ENCODE measurements around the gene GNAO1. TPM values are rescaled to one million over a fixed set of nuclear protein-coding genes. Genes with fewer than 3 reads are reported as not detected.

Gene GNAO1
- total RNA-seq, 1 donor from 2014 or later, result 15.4 TPM

DNA sequence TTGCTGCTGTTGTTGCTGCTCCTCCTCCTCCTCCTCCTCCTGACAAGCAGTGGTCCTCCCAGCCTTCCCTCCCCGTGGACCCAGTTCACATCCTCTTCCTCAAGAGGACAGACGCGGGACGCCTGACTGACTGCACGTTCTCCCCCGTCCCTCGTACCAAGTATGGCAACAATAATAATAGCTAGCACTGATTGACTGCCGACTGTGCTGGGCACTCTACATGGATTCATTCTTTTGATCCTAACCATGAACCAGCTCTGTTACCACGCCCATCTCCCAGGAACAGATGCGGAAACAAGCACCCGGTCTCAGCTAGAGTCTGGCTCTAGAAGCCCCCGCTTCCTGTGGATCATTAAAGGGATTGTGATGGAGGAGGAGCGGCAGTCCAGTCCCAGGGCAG is 78.0 kb downstream of the GNAO1 start:
- intact Hi-C loops (cut with micrococcal nuclease), result no loop called here
- H3K27me3 ChIP-seq (ENCODE audit: low read depth), result no peaks in the 10 kb centered on the region

GRCh38 chr16:56269811-56270684 is 78.8 kb downstream of the GNAO1 start:
- peak overlapping the region; percentile 76 for H3K27ac ChIP-seq (replicated peaks)
- H3K4me3 ChIP-seq, result no peak overlapping the region
- TF ChIP-seq, protein P1, sequence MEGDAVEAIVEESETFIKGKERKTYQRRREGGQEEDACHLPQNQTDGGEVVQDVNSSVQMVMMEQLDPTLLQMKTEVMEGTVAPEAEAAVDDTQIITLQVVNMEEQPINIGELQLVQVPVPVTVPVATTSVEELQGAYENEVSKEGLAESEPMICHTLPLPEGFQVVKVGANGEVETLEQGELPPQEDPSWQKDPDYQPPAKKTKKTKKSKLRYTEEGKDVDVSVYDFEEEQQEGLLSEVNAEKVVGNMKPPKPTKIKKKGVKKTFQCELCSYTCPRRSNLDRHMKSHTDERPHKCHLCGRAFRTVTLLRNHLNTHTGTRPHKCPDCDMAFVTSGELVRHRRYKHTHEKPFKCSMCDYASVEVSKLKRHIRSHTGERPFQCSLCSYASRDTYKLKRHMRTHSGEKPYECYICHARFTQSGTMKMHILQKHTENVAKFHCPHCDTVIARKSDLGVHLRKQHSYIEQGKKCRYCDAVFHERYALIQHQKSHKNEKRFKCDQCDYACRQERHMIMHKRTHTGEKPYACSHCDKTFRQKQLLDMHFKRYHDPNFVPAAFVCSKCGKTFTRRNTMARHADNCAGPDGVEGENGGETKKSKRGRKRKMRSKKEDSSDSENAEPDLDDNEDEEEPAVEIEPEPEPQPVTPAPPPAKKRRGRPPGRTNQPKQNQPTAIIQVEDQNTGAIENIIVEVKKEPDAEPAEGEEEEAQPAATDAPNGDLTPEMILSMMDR (IDR thresholded peaks at IDR 0.05; ENCODE audit: borderline replicate concordance), result peak; percentile 37
- no peaks in the 10 kb centered on the region for H3K36me3 ChIP-seq
- peaks cover 26% of the 10 kb centered on the region for H3K4me1 ChIP-seq
- no peaks in the 10 kb centered on the region for H3K9me3 ChIP-seq (replicated peaks)
- no peak for DNase-seq
- H3K27me3 ChIP-seq (ENCODE audit: low read depth), result no peaks in the 10 kb centered on the region
- intact Hi-C loops (cut with micrococcal nuclease), result no loop called here

More for the DNA sequence above, 78.0 kb downstream of the GNAO1 start:
- Histone ChIP-seq H3K4me1 (peaks cover 34% of the 10 kb centered on the region), H3K9me3 (replicated peaks) (no peaks in the 10 kb centered on the region), H3K27ac (replicated peaks) (peak overlapping the region; percentile 76), H3K4me3 (no peak overlapping the region), H3K36me3 (no peaks in the 10 kb centered on the region)
- DNase-seq, result no peak
- TF ChIP-seq, protein P1 (IDR thresholded peaks at IDR 0.05; ENCODE audit: borderline replicate concordance), result no peak

DNA sequence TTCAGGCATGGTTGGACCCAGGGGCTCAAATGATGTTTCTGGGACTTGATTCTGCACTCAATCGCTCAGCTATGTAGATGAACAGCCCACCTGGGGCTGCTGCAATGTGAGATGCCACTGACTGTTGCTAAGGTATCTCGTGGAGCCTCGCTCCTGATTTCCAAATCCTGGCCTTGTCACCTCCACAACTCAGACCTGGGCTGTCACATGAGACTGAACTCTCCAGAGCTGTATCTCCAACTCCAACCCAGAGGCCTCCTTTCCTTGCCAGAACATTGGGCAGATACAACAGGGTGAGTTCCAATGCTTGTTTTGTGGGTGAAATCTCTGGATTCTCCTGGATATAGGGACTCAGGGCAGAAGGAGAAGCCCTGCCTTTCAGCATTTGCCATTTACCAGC is 79.5 kb downstream of the GNAO1 start:
- no peaks in the 10 kb centered on the region for H3K9me3 ChIP-seq (replicated peaks)
- TF ChIP-seq, protein P1 (IDR thresholded peaks at IDR 0.05; ENCODE audit: borderline replicate concordance), result no peak
- intact Hi-C loops (cut with micrococcal nuclease), result no loop called here
- no peaks in the 10 kb centered on the region for H3K36me3 ChIP-seq
- H3K4me3 ChIP-seq, result no peak overlapping the region
- no peaks in the 10 kb centered on the region for H3K27me3 ChIP-seq (ENCODE audit: low read depth)
- no peak for DNase-seq
- no peak overlapping the region for H3K27ac ChIP-seq (replicated peaks)
- H3K4me1 ChIP-seq, result peaks cover 23% of the 10 kb centered on the region

GRCh38 chr16:56272583-56272894 is 81.2 kb downstream of the GNAO1 start:
- H3K27ac ChIP-seq (replicated peaks), result no peak overlapping the region
- no peak overlapping the region for H3K4me3 ChIP-seq
- H3K9me3 ChIP-seq (replicated peaks), result no peaks in the 10 kb centered on the region
- H3K36me3 ChIP-seq, result no peaks in the 10 kb centered on the region
- TF ChIP-seq, protein P1 (IDR thresholded peaks at IDR 0.05; ENCODE audit: borderline replicate concordance), result no peak
- peaks cover 38% of the 10 kb centered on the region for H3K4me1 ChIP-seq
- no peak for DNase-seq
- no peaks in the 10 kb centered on the region for H3K27me3 ChIP-seq (ENCODE audit: low read depth)
- intact Hi-C loops (cut with micrococcal nuclease), result no loop called here

DNA sequence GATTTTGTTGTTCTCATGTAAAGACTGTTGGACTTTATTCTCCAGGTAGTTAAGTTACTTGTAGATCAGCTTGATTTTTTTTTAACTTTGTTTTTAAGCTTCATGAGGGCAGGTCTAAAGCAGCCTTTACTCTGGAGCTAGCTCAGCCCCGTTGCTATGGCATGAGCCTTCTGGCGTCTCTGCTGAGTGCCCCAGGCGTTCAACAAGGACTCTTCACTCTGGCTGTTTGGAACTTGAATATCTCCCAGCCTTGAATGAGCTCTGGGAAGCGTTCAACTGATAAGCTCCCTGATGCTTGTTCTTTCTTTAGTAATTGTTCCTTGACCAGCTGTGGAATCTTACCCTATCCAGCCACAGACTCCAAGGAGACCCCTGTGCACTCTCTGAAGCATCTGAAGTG is 82.3 kb downstream of the GNAO1 start:
- H3K9me3 ChIP-seq (replicated peaks), result no peaks in the 10 kb centered on the region
- intact Hi-C loops (cut with micrococcal nuclease), result no loop called here
- H3K4me1 ChIP-seq, result peaks cover 38% of the 10 kb centered on the region
- no peak overlapping the region for H3K27ac ChIP-seq (replicated peaks)
- DNase-seq, result no peak
- TF ChIP-seq, protein P1 (IDR thresholded peaks at IDR 0.05; ENCODE audit: borderline replicate concordance), result no peak
- H3K36me3 ChIP-seq, result no peaks in the 10 kb centered on the region
- no peak overlapping the region for H3K4me3 ChIP-seq
- H3K27me3 ChIP-seq (ENCODE audit: low read depth), result no peaks in the 10 kb centered on the region

Data from left ventricle myocardium inferior (tissue), 1 donor.